ENCODE measurements around the gene SHCBP1L.
"Not testable (repeated sequence)": the region's sequence is repeated elsewhere in the genome, so short reads cannot be mapped to it uniquely, and the experiment has no call there.

Gene SHCBP1L

GRCh38 chr1:182910143-182910542, 42.8 kb downstream of the SHCBP1L start:
- Histone ChIP-seq H3K4ac (ENCODE audit: low read depth in 1 of 2, low read length in 2 of 2) (no peak overlapping the region), H2AFZ (ENCODE audit: low read depth, low read length) (no peak overlapping the region)

DNA sequence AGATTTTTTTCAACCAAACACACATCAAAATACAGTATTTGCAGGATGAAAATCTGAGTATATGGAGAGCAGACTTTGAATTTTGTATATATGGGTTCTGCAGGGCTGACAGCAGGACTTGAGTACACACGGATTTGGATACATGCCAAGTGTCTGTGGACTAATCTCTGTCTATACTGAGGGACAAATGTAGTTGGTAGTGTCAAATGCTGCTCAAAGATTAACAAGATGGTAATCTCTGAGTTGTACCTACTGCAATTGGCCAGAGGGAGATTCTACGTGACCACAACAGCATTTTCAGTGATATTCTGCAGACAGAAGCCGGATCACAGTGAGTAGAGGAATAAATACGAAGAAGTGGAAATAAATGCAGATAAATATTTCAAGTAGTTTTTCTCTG, 43.4 kb downstream of the SHCBP1L start:
- no peaks in the 10 kb centered on the region for H3K27me3 ChIP-seq (ENCODE audit: control insufficient read depth in 1 of 2, insufficient read depth in 1 of 2, low read length in 2 of 2)
- no peak overlapping the region for H2BK5ac ChIP-seq (ENCODE audit: low read depth, low read length, poor library complexity, severe bottlenecking)
- H3K27ac ChIP-seq (ENCODE audit: low read length, poor library complexity, severe bottlenecking) = no peak overlapping the region
- no peaks in the 10 kb centered on the region for H3K4me1 ChIP-seq (ENCODE audit: control insufficient read depth, insufficient read depth, low read depth, low read length)
- no peak overlapping the region for H3K23ac ChIP-seq (ENCODE audit: low read length in 2 of 2)
- H2AFZ ChIP-seq (ENCODE audit: low read depth, low read length) = no peak overlapping the region
- no peak overlapping the region for H4K91ac ChIP-seq (ENCODE audit: low read length)
- 83% methylated on average over 4 of the region's 4 CpGs for WGBS
- no peak overlapping the region for H3K14ac ChIP-seq (ENCODE audit: low read length in 2 of 2)
- H3K36me3 ChIP-seq (ENCODE audit: control insufficient read depth in 1 of 2, insufficient read depth in 2 of 2, low read depth in 1 of 2, low read length in 2 of 2) = no peaks in the 10 kb centered on the region
- DNase-seq = no peak
- H4K8ac ChIP-seq (ENCODE audit: low read length) = no peak overlapping the region
- no peak overlapping the region for H3K18ac ChIP-seq (ENCODE audit: low read depth in 1 of 2, low read length in 2 of 2)
- H3K79me1 ChIP-seq (replicated peaks; ENCODE audit: low read length, poor library complexity, severe bottlenecking) = no peaks in the 10 kb centered on the region
- no peak overlapping the region for H2BK15ac ChIP-seq (ENCODE audit: low read depth, poor library complexity, severe bottlenecking)
- no peak overlapping the region for H3K9ac ChIP-seq (ENCODE audit: low read length)
- H3K9me3 ChIP-seq (ENCODE audit: control insufficient read depth, low read length) = peaks cover 6% of the 10 kb centered on the region
- no peak overlapping the region for H2AK5ac ChIP-seq (ENCODE audit: low read length, severe bottlenecking)
- no peak overlapping the region for H3K4me3 ChIP-seq (ENCODE audit: insufficient read depth in 1 of 2, low read depth in 1 of 2, low read length in 2 of 2)
- H3K4me2 ChIP-seq (ENCODE audit: low read length, poor library complexity, severe bottlenecking) = no peak overlapping the region
- H2BK12ac ChIP-seq (ENCODE audit: low read length in 2 of 2) = no peak overlapping the region
- no peak overlapping the region for H3K4ac ChIP-seq (ENCODE audit: low read depth in 1 of 2, low read length in 2 of 2)
- no peak overlapping the region for H2BK120ac ChIP-seq (ENCODE audit: low read depth, low read length)

More at GRCh38 chr1:182910143-182910542, 42.8 kb downstream of the SHCBP1L start:
- no peak overlapping the region for H2BK15ac ChIP-seq (ENCODE audit: low read depth, poor library complexity, severe bottlenecking)
- no peak overlapping the region for H3K23ac ChIP-seq (ENCODE audit: low read length in 2 of 2)
- H4K8ac ChIP-seq (ENCODE audit: low read length) = no peak overlapping the region
- no peak overlapping the region for H3K18ac ChIP-seq (ENCODE audit: low read depth in 1 of 2, low read length in 2 of 2)
- H3K4me2 ChIP-seq (ENCODE audit: low read length, poor library complexity, severe bottlenecking) = no peak overlapping the region
- H3K9me3 ChIP-seq (ENCODE audit: control insufficient read depth, low read length) = peaks cover 6% of the 10 kb centered on the region
- no peak overlapping the region for H3K9ac ChIP-seq (ENCODE audit: low read length)
- no peaks in the 10 kb centered on the region for H3K4me1 ChIP-seq (ENCODE audit: control insufficient read depth, insufficient read depth, low read depth, low read length)
- no peak for DNase-seq
- H3K14ac ChIP-seq (ENCODE audit: low read length in 2 of 2) = no peak overlapping the region
- H2AK5ac ChIP-seq (ENCODE audit: low read length, severe bottlenecking) = no peak overlapping the region
- H3K79me1 ChIP-seq (replicated peaks; ENCODE audit: low read length, poor library complexity, severe bottlenecking) = no peaks in the 10 kb centered on the region
- 96% methylated on average over 1 of the region's 1 CpG for WGBS
- H3K27me3 ChIP-seq (ENCODE audit: control insufficient read depth in 1 of 2, insufficient read depth in 1 of 2, low read length in 2 of 2) = no peaks in the 10 kb centered on the region
- H3K4me3 ChIP-seq (ENCODE audit: insufficient read depth in 1 of 2, low read depth in 1 of 2, low read length in 2 of 2) = no peak overlapping the region
- H3K27ac ChIP-seq (ENCODE audit: low read length, poor library complexity, severe bottlenecking) = no peak overlapping the region
- H2BK12ac ChIP-seq (ENCODE audit: low read length in 2 of 2) = no peak overlapping the region
- H4K91ac ChIP-seq (ENCODE audit: low read length) = no peak overlapping the region
- no peak overlapping the region for H2BK5ac ChIP-seq (ENCODE audit: low read depth, low read length, poor library complexity, severe bottlenecking)
- no peaks in the 10 kb centered on the region for H3K36me3 ChIP-seq (ENCODE audit: control insufficient read depth in 1 of 2, insufficient read depth in 2 of 2, low read depth in 1 of 2, low read length in 2 of 2)
- no peak overlapping the region for H2BK120ac ChIP-seq (ENCODE audit: low read depth, low read length)

DNA sequence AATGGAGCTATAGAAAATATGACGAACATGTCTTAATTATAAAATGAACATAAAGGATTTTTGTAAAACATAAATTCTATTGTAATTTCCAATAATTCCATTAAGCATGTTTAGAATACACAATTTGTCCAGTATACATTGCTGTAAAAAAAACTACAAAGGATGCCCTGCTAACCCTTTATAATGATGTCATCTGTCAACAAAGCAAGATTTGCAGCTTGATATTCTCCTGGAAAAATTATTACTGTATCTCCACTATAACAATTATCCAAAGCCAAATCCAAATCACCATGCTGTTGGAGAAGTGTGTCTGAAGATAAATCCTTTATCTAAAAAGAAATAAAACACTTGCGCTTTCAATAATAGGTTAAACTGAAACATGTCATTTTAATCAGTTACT, 47.6 kb downstream of the SHCBP1L start:
- no peak overlapping the region for H3K14ac ChIP-seq (ENCODE audit: low read length in 2 of 2)
- H4K91ac ChIP-seq (ENCODE audit: low read length) = no peak overlapping the region
- no peak overlapping the region for H2BK12ac ChIP-seq (ENCODE audit: low read length in 2 of 2)
- H3K36me3 ChIP-seq (ENCODE audit: control insufficient read depth in 1 of 2, insufficient read depth in 2 of 2, low read depth in 1 of 2, low read length in 2 of 2) = no peaks in the 10 kb centered on the region
- WGBS = 100% methylated on average over 1 of the region's 2 CpGs
- H2BK5ac ChIP-seq (ENCODE audit: low read depth, low read length, poor library complexity, severe bottlenecking) = no peak overlapping the region
- no peaks in the 10 kb centered on the region for H3K79me1 ChIP-seq (replicated peaks; ENCODE audit: low read length, poor library complexity, severe bottlenecking)
- H3K9me3 ChIP-seq (ENCODE audit: control insufficient read depth, low read length) = no peaks in the 10 kb centered on the region
- DNase-seq = no peak
- H3K27ac ChIP-seq (ENCODE audit: low read length, poor library complexity, severe bottlenecking) = no peak overlapping the region
- H2BK120ac ChIP-seq (ENCODE audit: low read depth, low read length) = no peak overlapping the region
- no peak overlapping the region for H3K23ac ChIP-seq (ENCODE audit: low read length in 2 of 2)
- no peak overlapping the region for H2AK5ac ChIP-seq (ENCODE audit: low read length, severe bottlenecking)
- no peaks in the 10 kb centered on the region for H3K27me3 ChIP-seq (ENCODE audit: control insufficient read depth in 1 of 2, insufficient read depth in 1 of 2, low read length in 2 of 2)
- H3K18ac ChIP-seq (ENCODE audit: low read depth in 1 of 2, low read length in 2 of 2) = no peak overlapping the region
- no peak overlapping the region for H3K4ac ChIP-seq (ENCODE audit: low read depth in 1 of 2, low read length in 2 of 2)
- no peak overlapping the region for H2BK15ac ChIP-seq (ENCODE audit: low read depth, poor library complexity, severe bottlenecking)
- H3K9ac ChIP-seq (ENCODE audit: low read length) = no peak overlapping the region
- H3K4me1 ChIP-seq (ENCODE audit: control insufficient read depth, insufficient read depth, low read depth, low read length) = no peaks in the 10 kb centered on the region
- H2AFZ ChIP-seq (ENCODE audit: low read depth, low read length) = no peak overlapping the region
- no peak overlapping the region for H4K8ac ChIP-seq (ENCODE audit: low read length)
- no peak overlapping the region for H3K4me2 ChIP-seq (ENCODE audit: low read length, poor library complexity, severe bottlenecking)
- H3K4me3 ChIP-seq (ENCODE audit: insufficient read depth in 1 of 2, low read depth in 1 of 2, low read length in 2 of 2) = no peak overlapping the region

- not testable (repeated sequence) for H3K4me3 ChIP-seq (ENCODE audit: insufficient read depth in 1 of 2, low read depth in 1 of 2, low read length in 2 of 2); H2AFZ ChIP-seq (ENCODE audit: low read depth, low read length); H2AK5ac ChIP-seq (ENCODE audit: low read length, severe bottlenecking); H2BK5ac ChIP-seq (ENCODE audit: low read depth, low read length, poor library complexity, severe bottlenecking); H3K4me2 ChIP-seq (ENCODE audit: low read length, poor library complexity, severe bottlenecking); H2BK120ac ChIP-seq (ENCODE audit: low read depth, low read length); H2BK15ac ChIP-seq (ENCODE audit: low read depth, poor library complexity, severe bottlenecking); H3K27ac ChIP-seq (ENCODE audit: low read length, poor library complexity, severe bottlenecking); H3K36me3 ChIP-seq (ENCODE audit: control insufficient read depth in 1 of 2, insufficient read depth in 2 of 2, low read depth in 1 of 2, low read length in 2 of 2); H3K4ac ChIP-seq (ENCODE audit: low read depth in 1 of 2, low read length in 2 of 2); H3K27me3 ChIP-seq (ENCODE audit: control insufficient read depth in 1 of 2, insufficient read depth in 1 of 2, low read length in 2 of 2); H3K4me1 ChIP-seq (ENCODE audit: control insufficient read depth, insufficient read depth, low read depth, low read length); H4K91ac ChIP-seq (ENCODE audit: low read length); H3K9ac ChIP-seq (ENCODE audit: low read length); H2BK12ac ChIP-seq (ENCODE audit: low read length in 2 of 2); H3K79me1 ChIP-seq (replicated peaks; ENCODE audit: low read length, poor library complexity, severe bottlenecking); H3K23ac ChIP-seq (ENCODE audit: low read length in 2 of 2); H4K8ac ChIP-seq (ENCODE audit: low read length); DNase-seq; H3K9me3 ChIP-seq (ENCODE audit: control insufficient read depth, low read length); H3K18ac ChIP-seq (ENCODE audit: low read depth in 1 of 2, low read length in 2 of 2); H3K14ac ChIP-seq (ENCODE audit: low read length in 2 of 2)
- WGBS = 86% methylated on average over 3 of the region's 5 CpGs
Measured at GRCh38 chr1:182901946-182902345, 51.0 kb downstream of the SHCBP1L start.
